GM21390 (cell line): ENCODE results near the gene NPAT.
"Not testable (repeated sequence)": the region's sequence is repeated elsewhere in the genome, so short reads cannot be mapped to it uniquely, and the experiment has no call there.

Source experiments
- ATAC-seq: cut with Tn5 transposase; IDR thresholded peaks from one replicate; pipeline ENCODE4 v1.9.1; 2021; ENCODE audit not compliant: unreplicated experiment

NPAT gene

DNA sequence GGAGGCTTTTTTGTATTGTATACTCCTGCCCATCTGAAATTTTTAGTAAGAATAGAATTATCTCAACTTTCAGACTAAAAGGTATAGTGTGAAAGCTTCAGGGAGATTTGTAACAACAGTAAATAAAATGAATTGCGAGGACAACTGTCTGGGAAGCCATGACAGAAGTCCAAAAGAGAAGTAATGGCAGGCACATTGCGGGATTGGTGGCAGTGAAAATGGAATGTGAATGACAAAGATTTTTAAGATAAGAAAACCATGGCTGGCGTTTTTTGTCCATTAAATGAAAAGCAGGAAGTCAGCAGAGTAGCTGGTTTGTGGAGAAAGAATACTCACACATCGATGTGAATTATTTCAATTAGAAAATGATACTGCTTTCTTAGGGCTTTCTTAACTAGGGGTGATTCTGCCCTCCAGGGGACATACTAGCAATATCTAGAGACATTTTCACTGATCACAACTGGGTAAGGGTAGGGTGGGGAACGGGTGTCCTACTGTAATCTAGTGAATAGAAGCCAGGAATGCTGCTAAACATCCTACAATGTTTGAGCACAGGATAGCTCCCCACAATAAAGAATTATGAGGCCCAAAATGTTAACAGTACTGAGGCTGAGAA, 1.6 kb downstream of the NPAT start:
- ATAC-seq, result no peak

DNA sequence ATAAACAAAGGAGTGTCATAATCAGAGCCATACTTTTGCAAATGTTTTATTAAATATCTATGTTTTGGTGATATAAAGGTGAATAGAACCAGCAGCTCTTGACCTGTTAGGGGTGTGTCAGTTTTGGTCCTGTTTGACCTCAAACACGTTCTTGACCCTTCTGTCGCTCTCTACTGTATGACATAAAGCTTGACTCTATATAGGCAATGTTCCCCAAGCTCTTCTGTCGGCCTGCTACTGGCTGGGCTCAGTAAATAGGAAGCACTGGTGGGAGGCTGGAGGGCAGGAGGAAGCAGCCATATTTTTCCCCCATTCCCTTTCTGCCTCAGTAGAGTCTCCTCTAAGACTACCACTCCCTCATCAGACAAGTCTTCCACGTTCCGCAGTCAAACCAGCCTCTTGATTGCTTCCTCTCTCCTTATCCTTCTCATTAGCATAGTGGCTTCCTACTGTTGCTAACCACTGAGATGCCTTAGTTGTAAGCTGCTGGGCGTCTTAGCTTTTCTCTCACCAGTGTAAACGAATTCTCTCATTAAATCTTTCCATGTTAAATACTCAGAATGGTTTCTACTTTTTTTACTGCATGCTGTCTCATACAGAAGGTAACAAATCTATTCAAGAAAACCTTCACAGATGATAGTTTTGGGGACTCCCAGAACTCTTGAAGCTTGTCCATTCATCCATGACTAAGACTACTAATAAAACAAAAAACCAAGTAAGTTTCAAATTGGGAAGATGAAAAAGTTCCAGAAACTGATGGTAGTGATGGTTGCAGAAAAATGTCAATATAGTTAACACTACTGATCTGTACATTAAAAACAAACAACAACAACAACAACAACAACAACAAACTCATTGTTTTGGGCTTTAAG, 3.3 kb downstream of the NPAT start:
- no peak for ATAC-seq

DNA sequence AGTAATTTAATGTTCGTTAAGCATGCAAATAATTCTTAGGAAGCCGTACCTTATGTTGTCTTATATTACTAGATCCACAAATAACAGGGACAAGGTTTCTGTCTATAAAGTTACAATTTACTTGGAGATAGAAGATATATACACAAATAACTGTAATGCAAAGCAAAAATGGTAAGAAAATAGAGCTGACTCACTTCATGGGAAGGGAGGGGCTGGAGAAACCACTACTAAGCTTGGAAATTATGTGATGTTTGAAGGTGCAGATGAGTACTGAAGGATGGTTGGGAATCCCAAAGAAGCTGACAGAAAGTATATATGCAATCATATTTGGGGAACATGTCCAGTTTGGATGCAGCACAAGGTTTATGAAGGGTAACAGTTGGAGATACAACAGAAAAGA, 4.0 kb downstream of the NPAT start:
- ATAC-seq, result no peak

DNA sequence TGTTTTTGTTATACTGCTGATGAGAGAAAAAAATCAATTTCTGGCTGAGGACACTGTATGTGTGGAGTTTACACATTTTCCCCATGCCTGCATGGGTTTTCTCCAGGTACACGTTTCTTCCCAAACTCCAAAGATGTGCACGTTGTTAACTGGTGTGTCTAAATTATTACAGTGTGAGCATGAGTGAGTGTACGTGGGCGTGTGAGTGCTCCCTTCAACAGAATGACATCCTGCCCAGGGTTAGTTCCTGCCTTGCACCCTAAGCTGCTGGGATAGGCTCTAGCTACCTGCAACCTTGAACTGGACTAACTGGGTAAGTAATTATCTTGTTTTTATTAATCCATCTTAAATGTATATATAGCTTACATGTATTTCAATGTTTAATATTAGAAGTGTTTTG, 5.5 kb downstream of the NPAT start:
- no peak for ATAC-seq

DNA sequence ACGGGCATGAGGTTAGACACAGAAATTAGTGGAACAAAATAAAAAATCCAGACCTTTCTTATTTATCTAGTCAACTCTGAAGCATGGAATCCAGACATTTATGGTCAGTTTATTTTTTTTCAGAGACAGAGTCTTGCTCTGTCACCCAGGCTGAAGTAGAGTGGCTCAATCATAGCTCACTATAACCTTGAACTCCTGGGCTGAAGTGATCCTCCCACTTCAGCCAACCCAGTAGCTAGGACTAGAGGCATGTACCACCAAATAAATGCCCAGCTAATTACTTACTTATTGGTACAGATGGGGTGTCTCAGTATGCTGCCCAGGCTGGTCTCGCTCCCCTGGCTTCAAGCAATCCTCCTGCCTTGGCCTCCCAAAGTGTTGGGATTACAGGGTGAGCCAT, 8.7 kb downstream of the NPAT start:
- ATAC-seq, result no peak

DNA sequence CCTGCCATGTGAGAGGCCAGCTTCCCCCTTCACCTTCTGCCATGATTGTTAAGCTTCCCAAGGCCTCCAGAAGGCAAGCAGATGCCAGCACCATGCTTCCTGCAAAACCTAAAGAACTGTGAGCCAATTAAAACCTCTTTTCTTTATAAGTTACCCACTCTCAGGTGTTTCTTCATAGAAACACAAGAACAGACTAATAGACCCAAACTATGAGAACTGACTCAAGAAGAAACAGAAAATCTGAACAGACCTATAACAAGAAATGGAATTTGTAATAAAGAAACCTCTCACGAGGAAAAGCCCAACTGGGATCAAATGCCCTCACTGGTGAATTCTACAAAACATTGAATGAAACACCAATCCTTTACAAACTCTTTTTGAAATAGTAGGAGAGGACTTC, 12.0 kb downstream of the NPAT start:
- ATAC-seq, result no peak

DNA sequence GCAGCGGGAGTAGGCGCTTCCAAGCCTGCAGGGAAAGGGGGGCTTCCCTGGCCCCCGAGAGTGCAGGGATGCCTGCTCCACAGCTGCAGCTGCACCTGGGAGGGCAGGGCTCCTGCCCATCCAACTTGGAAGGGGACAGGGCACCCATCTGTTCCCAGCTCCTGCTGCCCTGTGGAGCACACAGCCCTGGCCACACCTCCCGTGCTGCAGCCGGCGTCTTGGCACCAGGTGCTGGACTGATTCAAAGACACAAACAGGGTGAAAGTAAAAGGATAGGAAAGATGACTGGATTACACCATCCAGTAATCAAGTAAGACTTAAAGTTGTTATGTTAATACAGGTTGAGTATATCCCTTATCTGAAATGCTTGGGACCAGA, 14.8 kb downstream of the NPAT start:
- ATAC-seq, result no peak

DNA sequence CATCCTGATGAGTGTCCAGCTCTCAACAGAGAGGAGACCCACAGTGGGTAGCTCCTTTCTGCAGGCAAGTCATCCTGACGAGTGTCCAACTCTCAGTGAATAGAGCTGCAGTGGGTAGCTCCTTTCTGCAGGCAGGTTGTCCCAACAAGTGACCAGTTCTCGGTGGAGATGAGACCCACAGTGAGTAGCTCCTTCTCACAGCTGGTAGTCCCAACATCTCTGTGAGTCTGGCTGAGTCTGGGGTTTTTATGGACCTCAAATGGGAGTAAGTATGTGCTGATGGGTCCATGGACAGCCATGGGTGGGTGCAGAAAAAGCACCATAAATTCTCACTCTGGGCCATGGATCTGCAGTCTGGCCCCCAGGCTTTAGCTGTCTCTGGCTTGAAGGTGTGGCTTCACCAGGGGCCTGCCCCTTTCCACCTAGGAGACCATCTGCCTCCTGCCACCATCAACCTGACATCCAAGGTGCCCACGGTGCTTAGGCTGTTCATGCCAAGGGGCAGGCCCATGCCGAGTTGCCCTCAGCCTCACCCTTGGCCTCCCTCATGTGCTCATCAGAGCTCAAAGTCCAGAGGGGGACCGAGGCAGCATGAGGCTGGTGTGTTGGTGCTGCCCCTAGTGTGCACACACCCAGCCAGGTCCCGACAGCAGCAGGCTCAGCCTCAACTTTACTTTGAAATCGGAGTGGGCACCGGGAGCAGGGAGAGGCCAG, 15.3 kb downstream of the NPAT start:
- no peak for ATAC-seq

DNA sequence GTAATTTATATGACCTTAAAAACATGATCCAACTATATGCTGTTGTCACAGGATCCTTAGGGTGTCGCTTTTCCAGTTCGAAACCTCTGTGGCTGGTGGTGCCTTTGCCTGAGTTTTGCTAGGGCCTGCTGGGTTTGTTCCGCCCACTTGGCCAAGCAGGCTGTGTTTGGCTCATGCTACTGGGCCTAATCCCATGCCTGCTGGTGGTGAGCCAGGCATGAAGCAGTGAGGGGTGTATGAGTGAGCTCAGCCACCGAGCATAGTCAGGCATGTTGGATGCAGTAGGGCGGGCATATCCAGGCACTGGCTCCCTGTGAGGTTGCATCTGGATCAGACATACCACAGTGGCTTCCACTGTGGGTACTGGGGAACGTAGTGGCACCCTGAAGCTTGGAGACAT, 16.3 kb downstream of the NPAT start:
- no peak for ATAC-seq

DNA sequence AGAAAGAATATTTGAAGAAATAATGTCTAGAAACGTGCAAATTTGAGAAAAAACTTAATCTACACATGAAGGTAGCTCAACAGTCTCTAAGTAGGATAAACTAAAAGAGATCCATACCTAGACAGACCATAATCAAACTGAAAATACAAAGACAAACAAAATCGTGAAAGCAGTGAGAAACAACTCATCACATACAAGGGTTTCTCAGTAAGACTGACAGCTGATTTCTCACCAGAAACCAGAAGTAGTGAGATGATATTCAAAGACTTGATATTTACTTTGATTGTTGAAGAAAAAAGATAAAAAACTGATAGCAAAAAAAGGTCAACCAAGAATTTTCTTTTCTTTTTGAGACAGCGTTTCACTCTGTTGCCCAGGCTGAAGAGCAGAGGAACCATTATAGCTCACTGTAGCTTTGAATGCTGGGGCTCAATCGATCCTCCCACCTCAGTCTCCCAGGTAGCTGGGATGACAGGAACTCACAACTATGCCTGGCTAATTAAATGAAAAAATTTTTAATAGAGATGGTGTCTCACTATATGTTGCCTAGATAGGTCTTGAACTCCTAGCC, 17.4 kb downstream of the NPAT start:
- no peak for ATAC-seq

DNA sequence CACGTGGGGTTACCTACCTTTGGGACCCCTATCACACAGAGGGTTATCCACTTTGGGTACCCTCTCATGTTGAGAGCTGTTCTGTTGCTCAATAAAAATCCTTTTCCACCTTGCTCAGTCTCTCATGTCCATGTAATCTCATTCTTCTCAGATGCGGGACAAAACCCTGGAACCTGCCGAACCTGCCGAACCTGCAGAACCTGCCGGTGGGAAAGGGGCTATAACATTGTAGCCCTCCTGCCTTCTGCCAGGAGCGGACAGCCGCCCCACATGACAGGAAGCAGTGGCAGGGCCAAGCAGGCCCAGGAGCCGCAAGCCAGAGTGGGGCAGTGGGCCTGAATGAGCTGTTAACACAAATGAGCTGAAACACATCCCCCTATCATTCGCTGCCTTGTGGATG, 18.1 kb downstream of the NPAT start:
- ATAC-seq, result no peak

DNA sequence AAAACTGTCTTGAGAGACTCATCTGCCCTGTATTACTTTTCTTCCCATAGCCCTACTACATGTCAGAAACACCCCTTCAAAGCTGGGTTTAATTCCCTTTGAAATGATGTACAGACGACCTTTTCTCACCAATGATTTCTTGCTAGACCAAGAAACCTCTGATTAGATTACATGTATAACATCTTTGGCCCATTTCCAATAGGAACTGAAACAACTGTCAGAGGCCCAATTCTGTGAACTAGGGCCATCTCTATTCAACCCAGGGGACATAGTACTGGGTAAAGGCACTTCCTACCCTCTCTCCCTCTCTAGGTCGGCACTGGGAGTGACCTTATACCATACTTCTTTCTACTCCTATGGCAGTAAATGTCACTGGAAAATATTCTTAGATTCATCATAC, 19.4 kb downstream of the NPAT start:
- ATAC-seq, result no peak

DNA sequence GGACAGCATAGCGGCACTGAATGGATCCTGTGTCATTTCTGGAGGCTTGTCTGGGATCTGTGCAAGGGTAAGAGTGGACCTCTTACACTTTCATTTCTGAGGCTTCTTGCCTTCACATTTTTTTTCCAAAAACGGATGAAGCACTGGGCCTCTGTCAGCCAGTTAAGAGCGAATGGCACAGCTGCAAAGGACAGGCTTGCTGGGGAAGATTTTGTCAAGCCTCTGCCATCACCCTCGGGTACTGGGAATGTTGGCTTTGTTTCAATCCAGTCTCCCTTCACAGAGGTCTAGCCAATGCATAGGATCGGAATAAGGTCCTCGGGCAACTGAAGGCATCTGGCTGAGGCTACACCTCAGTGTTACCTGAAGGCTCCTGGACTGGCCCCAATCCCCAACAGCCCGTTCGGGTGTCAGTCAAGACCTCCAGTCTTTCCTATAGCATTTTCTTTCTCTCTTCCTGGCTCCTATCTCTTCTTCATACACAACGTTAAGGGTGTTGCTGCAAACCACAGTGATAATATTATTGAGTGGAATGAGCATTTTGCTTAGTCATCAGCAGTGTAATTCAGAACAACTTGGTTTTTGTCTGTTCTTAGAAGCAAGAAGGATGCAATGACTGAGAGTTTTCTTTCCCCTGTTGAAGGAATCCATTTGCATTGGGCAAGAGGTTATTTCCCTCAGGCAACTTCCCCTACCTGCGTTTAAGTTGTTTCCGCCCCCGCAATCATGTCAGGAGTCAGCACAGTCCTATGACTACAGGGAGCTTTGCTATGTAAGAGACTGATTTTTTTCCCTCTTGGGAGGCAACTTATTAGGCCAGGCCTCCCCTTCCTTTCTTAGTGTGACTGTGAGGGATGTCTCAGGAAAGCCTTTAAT, 22.8 kb downstream of the NPAT start:
- ATAC-seq, result peak; percentile 74

DNA sequence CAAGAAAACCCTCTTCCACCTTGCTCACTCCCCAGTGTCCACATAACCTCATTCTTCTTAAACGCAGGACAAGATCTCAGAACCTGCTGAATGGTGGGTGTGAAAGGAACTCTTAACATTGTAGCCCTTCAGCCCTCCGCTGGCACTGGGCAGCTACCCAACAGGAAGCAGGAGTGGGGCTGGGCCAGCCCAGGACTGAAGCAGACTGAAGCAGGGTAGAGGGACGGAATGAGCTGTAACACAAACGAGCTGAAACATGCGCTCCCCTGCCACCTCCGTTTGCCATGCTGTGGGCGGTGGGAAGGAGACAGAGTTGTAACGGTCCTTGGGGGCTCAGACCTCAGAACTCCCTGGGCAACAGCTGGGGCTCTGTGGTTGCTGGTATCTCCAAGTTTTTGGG, 23.6 kb downstream of the NPAT start:
- ATAC-seq, result no peak

DNA sequence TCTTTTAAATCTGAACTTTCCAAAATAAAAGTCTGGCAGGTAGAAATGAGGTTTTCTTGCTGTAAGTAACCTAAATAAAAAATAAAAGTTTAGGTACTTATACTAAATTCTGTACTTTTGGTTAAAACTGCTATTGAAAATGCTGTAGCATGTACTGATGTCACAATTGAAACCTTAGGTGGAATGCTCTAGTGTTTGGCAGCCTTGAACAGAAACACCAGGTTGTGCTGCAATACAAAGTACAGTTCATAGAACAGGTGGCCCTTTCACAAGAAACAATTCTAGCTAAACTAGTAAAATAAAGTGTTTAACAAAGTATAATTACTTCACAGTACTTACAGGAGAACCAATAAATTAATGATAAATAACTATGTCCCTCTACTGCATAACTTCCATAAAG, 25.1 kb downstream of the NPAT start:
- peak; percentile 44 for ATAC-seq

DNA sequence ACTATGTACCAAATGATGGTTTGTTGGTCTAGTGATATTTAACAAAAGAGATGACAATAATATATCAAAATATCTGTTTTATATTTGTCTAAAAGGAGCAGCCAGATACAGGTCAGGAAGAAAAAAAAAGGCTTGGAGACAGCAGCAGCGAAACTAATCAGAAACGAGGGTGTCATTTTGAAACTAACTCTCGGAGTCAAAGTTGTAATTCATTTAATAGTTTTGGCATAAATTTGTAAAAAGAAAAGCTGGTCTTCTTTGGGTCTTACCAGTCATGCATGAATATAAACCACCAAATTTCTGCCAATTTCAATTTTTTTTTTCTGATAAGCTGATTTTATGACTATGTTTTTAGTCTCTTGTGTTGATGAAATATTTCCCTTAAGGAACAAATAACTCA, 25.5 kb downstream of the NPAT start:
- ATAC-seq, result peak; percentile 32

DNA sequence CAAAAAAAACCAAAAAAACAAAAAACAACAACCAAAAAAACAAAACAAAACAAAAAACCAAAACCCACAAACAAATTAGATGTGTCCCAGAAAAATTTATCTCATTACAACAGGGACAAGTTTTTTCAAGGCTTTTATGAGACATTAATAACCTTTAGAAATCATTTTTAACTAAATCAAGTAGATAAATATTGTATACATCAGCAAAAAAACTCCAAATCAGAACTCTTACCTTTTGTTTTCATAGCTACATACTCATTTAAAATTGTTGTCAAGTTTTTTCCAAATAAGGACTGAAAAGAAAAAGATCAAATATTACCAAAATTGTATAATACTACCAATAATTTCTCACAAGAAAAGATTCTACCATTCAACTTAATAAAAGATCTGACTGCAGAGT, 28.7 kb downstream of the NPAT start:
- no peak for ATAC-seq

DNA sequence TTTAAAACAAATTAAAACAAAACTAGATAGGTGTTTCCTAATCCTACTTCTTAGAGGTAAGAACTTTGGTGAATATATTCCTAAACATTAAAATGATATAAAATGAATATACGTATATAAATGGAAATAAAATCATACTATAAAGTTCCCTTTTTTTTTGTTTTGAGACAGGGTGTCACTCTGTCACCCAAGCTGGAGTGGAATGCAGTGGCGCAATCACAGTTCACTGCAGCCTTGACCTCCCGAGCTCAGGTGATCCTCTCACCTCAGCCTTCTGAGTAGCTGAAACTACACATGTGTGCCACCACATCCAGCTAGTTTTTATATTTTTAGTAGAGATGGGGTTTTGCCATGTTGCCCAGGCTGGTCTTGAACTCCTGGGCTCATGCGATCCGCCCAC, 44.9 kb downstream of the NPAT start:
- no peak for ATAC-seq

DNA sequence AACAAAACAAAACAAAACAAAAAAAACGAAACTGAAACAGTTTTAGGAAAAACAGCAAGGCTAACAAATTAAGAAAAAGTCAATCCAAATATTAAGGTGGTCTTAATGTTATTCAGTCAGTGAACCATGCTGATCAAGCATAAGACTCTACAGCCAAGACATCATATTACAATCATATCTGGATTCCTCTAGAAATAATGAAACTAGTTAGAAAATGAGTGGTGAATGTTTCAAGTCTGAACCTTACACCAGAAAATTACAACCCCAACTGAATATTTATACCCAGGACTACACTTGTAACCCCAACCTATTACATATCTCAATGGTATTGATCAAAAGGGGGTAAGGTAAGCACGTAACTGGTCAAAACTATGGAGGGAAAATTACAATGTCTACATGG, 52.3 kb downstream of the NPAT start:
- ATAC-seq, result no peak

DNA sequence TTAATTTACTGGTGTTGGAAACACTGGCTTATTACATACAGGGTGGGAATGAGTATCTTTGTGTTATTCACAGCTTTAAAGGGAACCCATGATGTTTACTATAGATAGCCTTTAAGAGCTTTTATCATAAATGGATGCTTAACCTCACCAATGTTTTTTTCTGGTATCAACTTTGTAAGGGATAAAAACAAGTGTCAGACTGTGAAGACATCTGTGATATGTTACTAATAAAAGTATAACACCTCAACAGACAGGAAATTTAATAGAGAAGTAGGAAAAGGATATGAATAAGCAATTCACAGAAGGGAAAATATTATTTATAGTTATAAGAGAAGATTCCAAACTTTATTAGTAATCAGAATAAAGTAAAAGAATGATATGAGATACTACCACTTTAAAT, 54.8 kb downstream of the NPAT start:
- ATAC-seq, result no peak

DNA sequence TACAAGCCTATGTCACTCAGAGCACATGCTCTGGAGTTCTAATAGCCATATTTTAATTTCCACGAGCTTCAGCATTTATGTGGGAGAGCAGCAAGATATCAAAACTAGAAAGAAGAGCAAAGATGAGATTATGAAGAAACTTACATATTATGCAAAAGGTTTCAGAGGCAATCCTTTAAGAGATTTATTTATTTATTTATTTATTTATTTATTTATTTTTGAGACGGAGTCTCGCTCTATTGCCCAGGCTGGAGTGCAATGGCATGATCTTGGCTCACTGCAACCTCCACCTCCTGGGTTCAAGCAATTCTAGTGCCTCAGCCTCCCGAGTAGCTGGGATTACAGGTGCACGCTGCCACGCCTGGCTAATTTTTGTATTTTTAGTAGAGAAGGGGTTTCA, 59.6 kb downstream of the NPAT start:
- not testable (repeated sequence) for ATAC-seq
